DOHH2 (cell line): ENCODE measurements around the gene OGDHL.

Source experiments
- H3F3A ChIP-seq: fragments of 200-600 bp; sonication (generic), shearing (Covaris generic); 2 replicates; pipeline ENCODE4 v1.6.0; 2016; ENCODE audit warnings: antibody characterized with exemption, mild to moderate bottlenecking; ENCODE audit not compliant: control insufficient read depth, insufficient read depth
- H3K27ac ChIP-seq: fragments of 200-600 bp; sonication (generic); 2 replicates; pipeline ENCODE4 v1.5.1; 2014; ENCODE audit warnings: low read depth, mild to moderate bottlenecking, low read length, moderate library complexity
- H3K27me3 ChIP-seq: fragments of 200-600 bp; sonication (generic); 2 replicates; pipeline ENCODE4 v1.6.1; 2014; ENCODE audit warnings: mild to moderate bottlenecking, low read length, mixed read lengths; ENCODE audit not compliant: control insufficient read depth
- H3K36me3 ChIP-seq: fragments of 200-600 bp; sonication (generic); 2 replicates; pipeline ENCODE4 v1.6.1; 2014; ENCODE audit warnings: mild to moderate bottlenecking, low read length, moderate library complexity, mixed read lengths; ENCODE audit not compliant: control insufficient read depth
- H3K4me1 ChIP-seq: fragments of 200-600 bp; sonication (generic); 2 replicates; pipeline ENCODE4 v1.6.1; 2014; ENCODE audit warnings: mild to moderate bottlenecking, low read length, mixed read lengths; ENCODE audit not compliant: control insufficient read depth
- H3K4me2 ChIP-seq: fragments of 200-600 bp; sonication (generic); 2 replicates; pipeline ENCODE4 v1.6.0; 2014; ENCODE audit warnings: mild to moderate bottlenecking, low read length, moderate library complexity
- H3K4me3 ChIP-seq: fragments of 200-600 bp; sonication (generic); 2 replicates; pipeline ENCODE4 v1.5.1; 2014; ENCODE audit warnings: mild to moderate bottlenecking, low read length, mixed read lengths
- H3K79me2 ChIP-seq: fragments of 200-600 bp; sonication (generic); 2 replicates; pipeline ENCODE4 v1.6.1; 2014; ENCODE audit warnings: mild to moderate bottlenecking, low read length, mixed read lengths; ENCODE audit not compliant: control insufficient read depth
- H3K9me2 ChIP-seq: fragments of 200-600 bp; sonication (generic); replicated peaks from 2 replicates; pipeline ENCODE4 v1.6.1; 2014; ENCODE audit warnings: mild to moderate bottlenecking, low read length, mixed read lengths; ENCODE audit not compliant: control insufficient read depth
- H3K9me3 ChIP-seq: fragments of 200-600 bp; sonication (generic); 2 replicates; pipeline ENCODE4 v1.6.1; 2014; ENCODE audit warnings: antibody characterized with exemption, low read length, mixed read lengths; ENCODE audit not compliant: control insufficient read depth, insufficient read depth
- H4K20me1 ChIP-seq: fragments of 200-600 bp; sonication (generic); 2 replicates; pipeline ENCODE4 v1.6.0; 2014; ENCODE audit warnings: low read depth, mild to moderate bottlenecking, antibody characterized with exemption, low read length, moderate library complexity; ENCODE audit not compliant: control insufficient read depth, insufficient read depth
- EZH2phosphoT487 ChIP-seq: fragments of 200-600 bp; sonication (generic); IDR thresholded peaks from 2 replicates; pipeline ENCODE4 v1.6.1; 2017; ENCODE audit warnings: borderline replicate concordance, mild to moderate bottlenecking, antibody characterized with exemption, low read length, moderate library complexity, mixed read lengths
- TF ChIP-seq, protein P1 (sequence below): fragments of 200-600 bp; sonication (generic); IDR thresholded peaks from one replicate; pipeline ENCODE4 v1.5.1; 2014; ENCODE audit warnings: antibody characterized with exemption, mild to moderate bottlenecking, low read depth, low read length; ENCODE audit not compliant: poor library complexity, severe bottlenecking

The OGDHL gene

DNA sequence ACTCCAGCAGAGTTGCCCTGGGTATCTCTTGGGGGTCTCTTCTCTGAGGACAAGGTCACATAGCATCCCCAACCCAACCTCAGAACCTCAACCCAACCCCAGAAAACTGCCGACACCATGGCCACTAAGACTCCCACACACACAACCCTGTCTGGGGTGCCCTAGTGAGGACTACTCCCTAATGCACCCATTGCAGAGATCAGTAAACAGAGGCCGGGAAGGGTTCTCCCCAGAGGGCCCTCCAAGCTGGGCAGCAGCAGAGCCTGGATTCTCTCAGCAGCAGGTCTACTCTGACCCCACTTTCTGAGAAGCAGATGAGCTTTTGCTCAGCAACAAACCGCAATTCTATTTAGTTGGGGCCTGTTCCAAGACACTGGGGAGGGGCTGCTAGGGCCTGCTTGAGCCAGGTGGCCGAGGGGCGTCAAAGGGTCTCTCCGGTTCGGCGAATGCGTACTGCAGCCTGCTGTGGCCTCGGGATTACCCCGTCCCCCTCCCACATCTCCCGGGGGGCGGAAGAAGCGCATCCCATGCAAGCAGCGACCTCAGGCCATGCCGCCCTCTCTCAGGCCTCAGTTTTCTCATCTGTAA lies 828 bp downstream of the OGDHL start:
- H3K79me2 ChIP-seq: peaks cover 6% of the 10 kb centered on the region; the same call in 1 of the 2 replicates
- H3K27me3 ChIP-seq: peaks cover 4% of the 10 kb centered on the region; the same call in 1 of the 2 replicates

DNA sequence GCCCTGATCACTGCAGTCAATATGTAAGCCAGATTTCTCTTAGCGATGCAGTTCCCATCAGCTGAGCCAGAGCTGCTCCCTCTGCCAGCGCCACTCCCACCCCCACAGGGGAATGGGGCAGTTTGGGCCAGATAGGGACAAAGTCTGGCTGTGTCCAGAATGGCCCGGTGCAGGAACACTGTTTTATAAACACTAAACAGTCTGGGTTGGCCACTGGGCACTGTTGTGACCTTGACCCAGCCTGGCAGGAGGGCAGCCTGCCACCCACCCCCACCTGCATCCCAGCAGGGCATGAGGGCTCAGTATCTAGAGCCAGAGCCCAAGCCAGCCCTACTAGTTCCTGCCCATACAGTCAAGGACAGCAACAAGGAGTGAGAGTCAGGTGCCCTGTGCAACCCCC lies 1.3 kb downstream of the OGDHL start:
- H3K27me3 ChIP-seq: peaks cover 4% of the 10 kb centered on the region; the same call in 1 of the 2 replicates
- H3K36me3 ChIP-seq: no peaks in the 10 kb centered on the region
- no peaks in the 10 kb centered on the region for H4K20me1 ChIP-seq
- TF ChIP-seq, protein P1, sequence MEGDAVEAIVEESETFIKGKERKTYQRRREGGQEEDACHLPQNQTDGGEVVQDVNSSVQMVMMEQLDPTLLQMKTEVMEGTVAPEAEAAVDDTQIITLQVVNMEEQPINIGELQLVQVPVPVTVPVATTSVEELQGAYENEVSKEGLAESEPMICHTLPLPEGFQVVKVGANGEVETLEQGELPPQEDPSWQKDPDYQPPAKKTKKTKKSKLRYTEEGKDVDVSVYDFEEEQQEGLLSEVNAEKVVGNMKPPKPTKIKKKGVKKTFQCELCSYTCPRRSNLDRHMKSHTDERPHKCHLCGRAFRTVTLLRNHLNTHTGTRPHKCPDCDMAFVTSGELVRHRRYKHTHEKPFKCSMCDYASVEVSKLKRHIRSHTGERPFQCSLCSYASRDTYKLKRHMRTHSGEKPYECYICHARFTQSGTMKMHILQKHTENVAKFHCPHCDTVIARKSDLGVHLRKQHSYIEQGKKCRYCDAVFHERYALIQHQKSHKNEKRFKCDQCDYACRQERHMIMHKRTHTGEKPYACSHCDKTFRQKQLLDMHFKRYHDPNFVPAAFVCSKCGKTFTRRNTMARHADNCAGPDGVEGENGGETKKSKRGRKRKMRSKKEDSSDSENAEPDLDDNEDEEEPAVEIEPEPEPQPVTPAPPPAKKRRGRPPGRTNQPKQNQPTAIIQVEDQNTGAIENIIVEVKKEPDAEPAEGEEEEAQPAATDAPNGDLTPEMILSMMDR: no peak
- no peak for TF ChIP-seq EZH2phosphoT487
- H3K9me3 ChIP-seq: no peaks in the 10 kb centered on the region
- no peaks in the 10 kb centered on the region for H3K9me2 ChIP-seq
- peaks cover 6% of the 10 kb centered on the region; the same call in 1 of the 2 replicates for H3K79me2 ChIP-seq
- peak overlapping the region; percentile 70 for H3K4me2 ChIP-seq
- H3K4me1 ChIP-seq: peaks cover 9% of the 10 kb centered on the region; the same call in 1 of the 2 replicates
- no peaks in the 10 kb centered on the region for H3F3A ChIP-seq
- no peak overlapping the region for H3K4me3 ChIP-seq
- H3K27ac ChIP-seq: no peak overlapping the region

More for the DNA sequence above, 828 bp downstream of the OGDHL start:
- Histone ChIP-seq H3K4me3 (peak overlapping the region; percentile 69), H4K20me1 (no peaks in the 10 kb centered on the region), H3K9me3 (no peaks in the 10 kb centered on the region), H3F3A (no peaks in the 10 kb centered on the region), H3K27ac (no peak overlapping the region), H3K4me1 (peaks cover 9% of the 10 kb centered on the region; the same call in 1 of the 2 replicates), H3K9me2 (no peaks in the 10 kb centered on the region), H3K36me3 (no peaks in the 10 kb centered on the region), H3K4me2 (peak overlapping the region; percentile 70)
- TF ChIP-seq, protein P1: no peak
- no peak for TF ChIP-seq EZH2phosphoT487

DNA sequence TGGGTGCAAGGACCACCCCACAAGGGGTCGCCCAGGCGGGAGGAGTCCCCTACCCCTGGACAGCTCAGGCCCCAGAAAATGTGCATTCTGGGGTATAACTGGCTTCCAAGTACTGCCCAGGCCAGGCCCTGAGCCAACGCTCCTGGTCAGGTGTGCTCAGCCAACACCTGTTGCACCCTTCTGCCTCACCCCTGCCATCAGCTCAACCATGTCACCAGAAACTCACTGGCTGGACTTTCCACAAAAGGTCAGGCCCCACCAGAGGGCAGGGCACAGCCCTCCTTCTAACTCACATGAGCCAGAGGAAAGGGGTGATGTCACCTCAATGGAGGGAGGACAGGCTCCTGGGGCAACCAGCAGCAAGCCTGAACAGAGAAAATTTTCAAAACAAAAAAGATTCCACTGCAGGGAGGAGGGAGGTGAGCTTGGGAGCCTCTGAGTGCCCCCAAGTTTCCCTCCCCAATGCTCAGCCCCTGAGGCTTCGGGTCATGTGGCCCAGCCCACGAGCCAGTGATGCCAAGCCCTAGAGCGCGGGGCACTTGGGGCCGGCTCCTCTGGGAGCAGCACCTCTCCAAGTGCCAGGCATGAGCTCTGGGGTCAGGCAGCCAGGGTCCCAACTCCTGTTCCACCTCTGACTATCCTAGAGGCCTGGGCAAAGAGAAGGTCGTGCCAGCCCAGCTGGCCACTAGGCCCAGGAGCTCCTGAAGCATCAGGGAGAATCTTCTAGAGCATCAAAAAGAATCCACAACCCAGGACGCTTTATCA lies 2.2 kb downstream of the OGDHL start:
- Histone ChIP-seq H3K27me3 (peaks cover 4% of the 10 kb centered on the region; the same call in 1 of the 2 replicates), H3K36me3 (no peaks in the 10 kb centered on the region), H3K4me2 (no peak overlapping the region), H3K9me3 (no peaks in the 10 kb centered on the region), H3K4me1 (peaks cover 9% of the 10 kb centered on the region; the same call in 1 of the 2 replicates), H3K27ac (no peak overlapping the region), H3F3A (no peaks in the 10 kb centered on the region), H3K4me3 (no peak overlapping the region), H3K9me2 (no peaks in the 10 kb centered on the region), H3K79me2 (peaks cover 6% of the 10 kb centered on the region; the same call in 1 of the 2 replicates), H4K20me1 (no peaks in the 10 kb centered on the region)
- TF ChIP-seq, protein P1: no peak
- TF ChIP-seq EZH2phosphoT487: no peak
